ENCODE data around the gene SLC1A6.

The SLC1A6 gene

GRCh38 chr19:14954071-14954655 is 25.5 kb downstream of the SLC1A6 start:
- H3K27me3 ChIP-seq (ENCODE audit: control insufficient read depth, low read length): no peaks in the 10 kb centered on the region
- no peaks in the 10 kb centered on the region for H3K36me3 ChIP-seq (ENCODE audit: control insufficient read depth, low read length)
- H4K20me1 ChIP-seq (ENCODE audit: control insufficient read depth, insufficient read depth, low read depth, low read length): no peaks in the 10 kb centered on the region
- H3K4me1 ChIP-seq (ENCODE audit: control insufficient read depth, low read length): no peaks in the 10 kb centered on the region
- no peak overlapping the region for H3K4me2 ChIP-seq (ENCODE audit: low read length)
- no peaks in the 10 kb centered on the region for H3F3A ChIP-seq (ENCODE audit: control insufficient read depth, insufficient read depth)
- no peak overlapping the region for H3K4me3 ChIP-seq (ENCODE audit: low read length)
- TF ChIP-seq CTCF (IDR thresholded peaks at IDR 0.05; ENCODE audit: low read depth, low read length, poor library complexity, severe bottlenecking): no peak
- no peak for TF ChIP-seq EZH2phosphoT487 (IDR thresholded peaks at IDR 0.05; ENCODE audit: borderline replicate concordance, low read length)
- no peak overlapping the region for H3K27ac ChIP-seq (ENCODE audit: low read depth, low read length)
- 0 out of 2 replicates have a peak, but pooled peaks cover 5% of the 10 kb centered on the region for H3K9me3 ChIP-seq (ENCODE audit: control insufficient read depth, insufficient read depth, low read length)
- no peaks in the 10 kb centered on the region for H3K9me2 ChIP-seq (replicated peaks; ENCODE audit: control insufficient read depth, low read length)
- no peaks in the 10 kb centered on the region for H3K79me2 ChIP-seq (ENCODE audit: control insufficient read depth, low read length)

- H3K27ac ChIP-seq (ENCODE audit: low read depth, low read length): no peak overlapping the region
- H3K36me3 ChIP-seq (ENCODE audit: control insufficient read depth, low read length): no peaks in the 10 kb centered on the region
- H3K4me3 ChIP-seq (ENCODE audit: low read length): no peak overlapping the region
- no peaks in the 10 kb centered on the region for H3K79me2 ChIP-seq (ENCODE audit: control insufficient read depth, low read length)
- no peaks in the 10 kb centered on the region for H3F3A ChIP-seq (ENCODE audit: control insufficient read depth, insufficient read depth)
- TF ChIP-seq EZH2phosphoT487 (IDR thresholded peaks at IDR 0.05; ENCODE audit: borderline replicate concordance, low read length) (no peak), CTCF (IDR thresholded peaks at IDR 0.05; ENCODE audit: low read depth, low read length, poor library complexity, severe bottlenecking) (no peak)
- H4K20me1 ChIP-seq (ENCODE audit: control insufficient read depth, insufficient read depth, low read depth, low read length): no peaks in the 10 kb centered on the region
- H3K4me1 ChIP-seq (ENCODE audit: control insufficient read depth, low read length): no peaks in the 10 kb centered on the region
- no peaks in the 10 kb centered on the region for H3K27me3 ChIP-seq (ENCODE audit: control insufficient read depth, low read length)
- H3K4me2 ChIP-seq (ENCODE audit: low read length): no peak overlapping the region
- no peaks in the 10 kb centered on the region for H3K9me3 ChIP-seq (ENCODE audit: control insufficient read depth, insufficient read depth, low read length)
- H3K9me2 ChIP-seq (replicated peaks; ENCODE audit: control insufficient read depth, low read length): no peaks in the 10 kb centered on the region
Measured at GRCh38 chr19:14952767-14953166, 26.9 kb downstream of the SLC1A6 start.

- no peak for TF ChIP-seq EZH2phosphoT487 (IDR thresholded peaks at IDR 0.05; ENCODE audit: borderline replicate concordance, low read length)
- no peak for TF ChIP-seq CTCF (IDR thresholded peaks at IDR 0.05; ENCODE audit: low read depth, low read length, poor library complexity, severe bottlenecking)
- H3K9me2 ChIP-seq (replicated peaks; ENCODE audit: control insufficient read depth, low read length): no peaks in the 10 kb centered on the region
- no peaks in the 10 kb centered on the region for H3K27me3 ChIP-seq (ENCODE audit: control insufficient read depth, low read length)
- H3K27ac ChIP-seq (ENCODE audit: low read depth, low read length): no peak overlapping the region
- H3K36me3 ChIP-seq (ENCODE audit: control insufficient read depth, low read length): no peaks in the 10 kb centered on the region
- H3K79me2 ChIP-seq (ENCODE audit: control insufficient read depth, low read length): no peaks in the 10 kb centered on the region
- H3K4me3 ChIP-seq (ENCODE audit: low read length): no peak overlapping the region
- no peaks in the 10 kb centered on the region for H4K20me1 ChIP-seq (ENCODE audit: control insufficient read depth, insufficient read depth, low read depth, low read length)
- H3K4me2 ChIP-seq (ENCODE audit: low read length): no peak overlapping the region
- no peaks in the 10 kb centered on the region for H3K9me3 ChIP-seq (ENCODE audit: control insufficient read depth, insufficient read depth, low read length)
- H3K4me1 ChIP-seq (ENCODE audit: control insufficient read depth, low read length): no peaks in the 10 kb centered on the region
- H3F3A ChIP-seq (ENCODE audit: control insufficient read depth, insufficient read depth): no peaks in the 10 kb centered on the region
Measured at GRCh38 chr19:14950421-14950820, 29.2 kb downstream of the SLC1A6 start.
